ENCODE data around the gene TEX38.
"Not testable (repeated sequence)": the region's sequence is repeated elsewhere in the genome, so short reads cannot be mapped to it uniquely, and the experiment has no call there.

Gene TEX38

DNA sequence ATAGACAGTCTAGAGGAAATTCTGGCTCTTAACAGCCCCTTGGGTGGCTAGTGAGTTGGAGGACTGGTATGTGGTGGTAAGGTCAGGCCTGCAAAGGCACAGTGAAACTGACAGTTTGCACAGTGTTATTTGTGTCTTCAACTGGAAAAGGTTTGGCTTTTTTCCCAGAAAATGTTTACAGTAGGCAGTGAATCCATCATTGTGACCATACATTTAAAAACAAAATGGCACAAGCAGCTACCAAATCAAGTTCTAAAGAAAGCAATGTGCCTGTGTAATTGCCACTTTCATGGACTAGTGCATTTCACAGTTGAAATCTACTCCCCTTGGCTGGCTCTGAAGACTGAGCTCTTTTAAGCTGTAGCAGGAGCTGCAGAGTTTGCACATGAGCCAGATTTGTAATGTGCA lies 28.3 kb upstream of the TEX38 start:
- no peak overlapping the region for H3K4me3 ChIP-seq (ENCODE audit: insufficient read depth, low read depth, low read length)
- H3K27ac ChIP-seq (ENCODE audit: insufficient read depth, low read depth, low read length, poor library complexity, severe bottlenecking): no peak overlapping the region
- H3K4me1 ChIP-seq (ENCODE audit: control insufficient read depth, insufficient read depth, low read length): no peaks in the 10 kb centered on the region
- no peaks in the 10 kb centered on the region for H3K9me3 ChIP-seq (ENCODE audit: control insufficient read depth, low read length)
- peaks cover 5% of the 10 kb centered on the region for H3K36me3 ChIP-seq (ENCODE audit: control insufficient read depth, insufficient read depth, low read length)
- no peaks in the 10 kb centered on the region for H3K27me3 ChIP-seq (ENCODE audit: control insufficient read depth, insufficient read depth, low read length, poor library complexity, severe bottlenecking)

DNA sequence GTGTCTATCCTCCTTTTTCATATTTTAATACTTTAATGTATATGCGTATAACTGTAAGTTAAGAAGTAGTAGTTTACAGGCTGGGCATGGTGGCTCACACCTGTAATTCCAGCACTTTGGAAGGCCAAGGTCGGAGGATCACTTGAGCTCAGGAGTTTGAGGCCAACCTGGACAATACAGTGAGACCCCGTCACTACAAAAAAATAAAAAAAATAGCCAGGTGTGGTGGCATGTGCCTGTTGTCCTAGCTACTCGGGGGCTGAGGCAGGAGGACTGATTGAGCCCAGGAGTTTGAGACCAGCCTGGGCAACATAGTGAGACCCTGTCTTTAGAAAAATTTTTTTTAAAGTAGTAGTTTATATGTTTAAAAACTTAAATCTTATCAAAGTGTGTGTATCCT lies 25.8 kb upstream of the TEX38 start:
- no peaks in the 10 kb centered on the region for H3K4me1 ChIP-seq (ENCODE audit: control insufficient read depth, insufficient read depth, low read length)
- no peaks in the 10 kb centered on the region for H3K9me3 ChIP-seq (ENCODE audit: control insufficient read depth, low read length)
- no peak overlapping the region for H3K4me3 ChIP-seq (ENCODE audit: insufficient read depth, low read depth, low read length)
- no peaks in the 10 kb centered on the region for H3K27me3 ChIP-seq (ENCODE audit: control insufficient read depth, insufficient read depth, low read length, poor library complexity, severe bottlenecking)
- peaks cover 15% of the 10 kb centered on the region for H3K36me3 ChIP-seq (ENCODE audit: control insufficient read depth, insufficient read depth, low read length)
- H3K27ac ChIP-seq (ENCODE audit: insufficient read depth, low read depth, low read length, poor library complexity, severe bottlenecking): no peak overlapping the region
- WGBS, 2 experiments: 90 to 94% methylated on average over 4 of the region's 4 CpGs

DNA sequence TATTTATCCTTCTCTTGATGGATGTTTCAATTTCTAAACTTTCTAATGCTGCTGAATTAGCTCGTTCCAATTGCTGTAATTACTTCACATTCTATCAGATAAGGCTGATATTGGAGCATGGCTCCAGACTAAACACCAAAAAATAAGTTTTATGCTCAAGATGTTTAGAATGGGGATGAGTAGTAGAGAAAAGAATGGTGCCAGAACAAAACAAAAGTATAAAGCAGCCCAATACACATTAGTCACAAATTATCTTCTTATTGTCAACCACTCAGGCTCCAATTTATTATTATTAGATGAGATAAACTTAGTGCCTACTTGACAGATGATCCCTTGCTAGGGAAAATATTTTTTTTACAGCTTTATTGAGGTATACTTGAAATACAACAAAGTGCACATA lies 25.3 kb upstream of the TEX38 start:
- H3K4me3 ChIP-seq (ENCODE audit: insufficient read depth, low read depth, low read length): no peak overlapping the region
- H3K9me3 ChIP-seq (ENCODE audit: control insufficient read depth, low read length): no peaks in the 10 kb centered on the region
- no peaks in the 10 kb centered on the region for H3K4me1 ChIP-seq (ENCODE audit: control insufficient read depth, insufficient read depth, low read length)
- H3K27ac ChIP-seq (ENCODE audit: insufficient read depth, low read depth, low read length, poor library complexity, severe bottlenecking): no peak overlapping the region
- peaks cover 15% of the 10 kb centered on the region for H3K36me3 ChIP-seq (ENCODE audit: control insufficient read depth, insufficient read depth, low read length)
- H3K27me3 ChIP-seq (ENCODE audit: control insufficient read depth, insufficient read depth, low read length, poor library complexity, severe bottlenecking): no peaks in the 10 kb centered on the region
- 93% methylated on average over 1 of the region's 1 CpG; no CpG with 5 or more reads in 1 of the 2 experiments for WGBS, 2 experiments

DNA sequence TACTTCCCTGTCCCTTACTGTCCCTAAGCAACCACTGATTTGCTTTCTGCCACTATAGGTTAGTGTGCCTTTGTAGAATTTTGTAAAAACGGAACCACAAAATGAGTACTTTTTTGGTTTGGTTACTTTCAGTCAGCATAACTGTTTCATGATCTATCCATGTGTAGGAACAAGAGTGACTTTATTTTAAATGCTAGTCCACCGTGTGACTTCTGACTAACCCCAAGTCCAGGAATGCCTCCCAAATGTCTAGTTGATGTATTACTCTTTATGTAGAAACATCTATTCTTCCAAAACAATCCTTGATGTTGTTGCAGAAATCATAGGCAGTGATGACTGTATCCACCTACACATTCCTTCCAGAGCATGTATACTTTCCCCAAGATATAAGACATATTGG lies 24.8 kb upstream of the TEX38 start:
- Histone ChIP-seq H3K36me3 (ENCODE audit: control insufficient read depth, insufficient read depth, low read length) (peaks cover 15% of the 10 kb centered on the region), H3K4me1 (ENCODE audit: control insufficient read depth, insufficient read depth, low read length) (no peaks in the 10 kb centered on the region), H3K4me3 (ENCODE audit: insufficient read depth, low read depth, low read length) (no peak overlapping the region), H3K9me3 (ENCODE audit: control insufficient read depth, low read length) (no peaks in the 10 kb centered on the region), H3K27me3 (ENCODE audit: control insufficient read depth, insufficient read depth, low read length, poor library complexity, severe bottlenecking) (no peaks in the 10 kb centered on the region), H3K27ac (ENCODE audit: insufficient read depth, low read depth, low read length, poor library complexity, severe bottlenecking) (no peak overlapping the region)
- WGBS, 2 experiments: 97 to 98% methylated on average over 2 of the region's 2 CpGs

DNA sequence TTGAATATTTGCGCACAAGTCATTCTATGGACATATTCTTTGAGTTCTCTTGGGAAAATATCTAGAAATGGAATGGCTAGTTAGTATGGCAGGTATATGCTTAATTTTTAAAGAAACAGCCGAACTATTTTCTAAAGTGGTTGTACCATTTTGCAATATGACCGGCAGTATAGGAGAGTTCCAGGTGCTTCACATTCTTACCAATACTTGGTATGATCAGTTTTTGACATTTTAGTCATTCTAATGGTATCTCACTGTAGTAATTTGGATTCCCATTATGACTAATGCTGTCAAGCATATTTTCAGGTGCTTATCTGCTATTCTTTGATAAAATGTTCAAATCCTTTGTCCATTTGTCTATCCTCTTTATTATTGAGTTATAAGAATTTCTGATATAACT lies 24.0 kb upstream of the TEX38 start:
- no peaks in the 10 kb centered on the region for H3K27me3 ChIP-seq (ENCODE audit: control insufficient read depth, insufficient read depth, low read length, poor library complexity, severe bottlenecking)
- H3K9me3 ChIP-seq (ENCODE audit: control insufficient read depth, low read length): no peaks in the 10 kb centered on the region
- 94 to 96% methylated on average over 3 of the region's 3 CpGs for WGBS, 2 experiments
- H3K4me3 ChIP-seq (ENCODE audit: insufficient read depth, low read depth, low read length): no peak overlapping the region
- no peaks in the 10 kb centered on the region for H3K4me1 ChIP-seq (ENCODE audit: control insufficient read depth, insufficient read depth, low read length)
- peaks cover 15% of the 10 kb centered on the region for H3K36me3 ChIP-seq (ENCODE audit: control insufficient read depth, insufficient read depth, low read length)
- H3K27ac ChIP-seq (ENCODE audit: insufficient read depth, low read depth, low read length, poor library complexity, severe bottlenecking): no peak overlapping the region

DNA sequence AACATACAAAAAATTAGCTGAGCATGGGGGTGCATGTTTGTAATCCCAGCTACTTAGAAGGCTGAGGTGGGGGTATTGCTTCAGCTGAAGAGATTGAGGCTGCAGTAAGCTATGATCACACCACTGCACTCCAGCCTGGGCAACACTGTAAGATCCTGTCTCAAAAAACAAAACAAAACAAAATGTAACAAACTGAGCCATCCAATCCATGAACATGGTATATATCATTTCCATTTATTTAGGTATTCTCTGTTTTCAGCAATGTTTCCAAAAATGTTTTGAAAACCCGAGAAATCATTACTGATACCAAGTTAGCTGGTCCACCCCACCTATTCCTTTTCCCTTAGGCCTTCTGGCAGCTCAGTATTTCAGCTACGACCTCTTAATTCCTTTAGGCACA lies 21.9 kb upstream of the TEX38 start:
- no peak overlapping the region for H3K4me3 ChIP-seq (ENCODE audit: insufficient read depth, low read depth, low read length)
- no peaks in the 10 kb centered on the region for H3K9me3 ChIP-seq (ENCODE audit: control insufficient read depth, low read length)
- peaks cover 15% of the 10 kb centered on the region for H3K36me3 ChIP-seq (ENCODE audit: control insufficient read depth, insufficient read depth, low read length)
- H3K27me3 ChIP-seq (ENCODE audit: control insufficient read depth, insufficient read depth, low read length, poor library complexity, severe bottlenecking): no peaks in the 10 kb centered on the region
- 96 to 98% methylated on average over 2 of the region's 2 CpGs for WGBS, 2 experiments
- no peak overlapping the region for H3K27ac ChIP-seq (ENCODE audit: insufficient read depth, low read depth, low read length, poor library complexity, severe bottlenecking)
- no peaks in the 10 kb centered on the region for H3K4me1 ChIP-seq (ENCODE audit: control insufficient read depth, insufficient read depth, low read length)

DNA sequence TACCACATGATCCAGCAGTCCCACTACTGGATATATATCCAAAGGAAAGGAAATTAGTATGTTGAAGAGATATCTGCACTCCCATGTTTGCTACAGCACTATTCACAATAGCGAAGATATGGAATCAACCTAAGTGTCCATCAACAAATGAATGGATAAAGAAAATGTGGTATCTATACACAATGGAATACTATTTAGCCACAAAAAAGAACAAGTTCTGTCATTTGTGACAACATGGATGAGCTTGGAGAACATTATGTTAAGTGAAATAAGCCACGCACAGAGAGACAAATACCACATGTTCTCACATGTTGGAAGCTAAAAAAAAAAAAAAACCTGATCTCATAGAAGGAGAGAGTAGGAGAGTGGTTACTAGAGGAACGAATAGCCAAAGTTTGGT lies 21.2 kb upstream of the TEX38 start:
- Histone ChIP-seq H3K9me3 (ENCODE audit: control insufficient read depth, low read length) (no peaks in the 10 kb centered on the region), H3K4me1 (ENCODE audit: control insufficient read depth, insufficient read depth, low read length) (no peaks in the 10 kb centered on the region), H3K4me3 (ENCODE audit: insufficient read depth, low read depth, low read length) (no peak overlapping the region), H3K36me3 (ENCODE audit: control insufficient read depth, insufficient read depth, low read length) (peaks cover 21% of the 10 kb centered on the region), H3K27me3 (ENCODE audit: control insufficient read depth, insufficient read depth, low read length, poor library complexity, severe bottlenecking) (no peaks in the 10 kb centered on the region), H3K27ac (ENCODE audit: insufficient read depth, low read depth, low read length, poor library complexity, severe bottlenecking) (no peak overlapping the region)
- 89 to 100% methylated on average over 2 to 3 of the region's 3 CpGs for WGBS, 2 experiments

DNA sequence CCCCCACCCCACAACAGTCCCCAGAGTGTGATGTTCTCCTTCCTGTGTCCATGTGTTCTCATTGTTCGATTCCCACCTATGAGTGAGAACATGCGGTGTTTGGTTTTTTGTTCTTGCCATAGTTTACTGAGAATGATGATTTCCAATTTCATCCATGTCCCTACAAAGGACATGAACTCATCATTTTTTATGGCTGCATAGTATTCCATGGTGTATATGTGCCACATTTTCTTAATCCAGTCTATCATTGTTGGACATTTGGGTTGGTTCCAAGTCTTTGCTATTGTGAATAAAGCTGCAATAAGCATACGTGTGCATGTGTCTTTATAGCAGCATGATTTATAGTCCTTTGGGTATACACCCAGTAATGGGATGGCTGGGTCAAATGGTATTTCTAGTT lies 20.5 kb upstream of the TEX38 start:
- not testable (repeated sequence) for H3K27me3 ChIP-seq (ENCODE audit: control insufficient read depth, insufficient read depth, low read length, poor library complexity, severe bottlenecking); H3K4me3 ChIP-seq (ENCODE audit: insufficient read depth, low read depth, low read length); H3K9me3 ChIP-seq (ENCODE audit: control insufficient read depth, low read length); H3K4me1 ChIP-seq (ENCODE audit: control insufficient read depth, insufficient read depth, low read length); H3K27ac ChIP-seq (ENCODE audit: insufficient read depth, low read depth, low read length, poor library complexity, severe bottlenecking)
- peaks cover 28% of the 10 kb centered on the region for H3K36me3 ChIP-seq (ENCODE audit: control insufficient read depth, insufficient read depth, low read length)
- 100% methylated on average over 1 of the region's 3 CpGs; no CpG with 5 or more reads in 1 of the 2 experiments for WGBS, 2 experiments

DNA sequence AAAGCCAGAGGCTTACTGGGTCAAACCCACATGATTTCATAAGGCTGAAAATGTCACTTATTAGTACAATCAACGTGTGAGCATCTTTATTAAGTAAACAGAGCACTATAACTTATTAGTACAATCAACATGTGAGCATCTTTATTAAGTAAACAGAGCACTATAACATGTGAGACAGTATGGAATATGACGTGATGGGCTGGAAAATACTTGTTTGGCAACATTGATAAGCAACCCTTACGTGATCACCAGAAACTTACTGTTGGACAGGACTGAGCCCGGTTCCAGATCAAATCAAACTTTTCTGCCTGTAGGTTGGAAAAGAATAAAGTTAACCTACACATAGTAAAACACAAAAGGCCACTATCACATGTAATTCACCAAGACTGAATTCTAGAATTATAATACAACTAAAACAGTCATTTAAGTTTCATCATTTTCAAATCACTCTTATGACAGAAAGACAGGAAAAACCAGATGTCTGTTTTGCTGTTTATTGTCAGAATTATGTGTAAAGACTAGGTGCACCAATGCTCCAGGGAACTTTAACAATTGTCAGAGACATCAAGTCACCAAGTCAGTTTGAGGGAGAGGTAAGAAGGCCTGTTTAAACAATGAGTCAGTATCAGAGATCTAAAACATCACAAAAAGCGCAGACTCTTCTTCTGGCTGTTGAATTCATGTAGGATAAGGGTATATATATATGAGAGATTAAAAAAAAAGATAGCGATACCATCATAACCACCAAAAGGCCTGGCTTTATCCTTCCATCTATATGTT lies 19.1 kb upstream of the TEX38 start:
- Histone ChIP-seq H3K27me3 (ENCODE audit: control insufficient read depth, insufficient read depth, low read length, poor library complexity, severe bottlenecking) (no peaks in the 10 kb centered on the region), H3K4me1 (ENCODE audit: control insufficient read depth, insufficient read depth, low read length) (no peaks in the 10 kb centered on the region), H3K27ac (ENCODE audit: insufficient read depth, low read depth, low read length, poor library complexity, severe bottlenecking) (no peak overlapping the region), H3K9me3 (ENCODE audit: control insufficient read depth, low read length) (no peaks in the 10 kb centered on the region), H3K4me3 (ENCODE audit: insufficient read depth, low read depth, low read length) (no peak overlapping the region), H3K36me3 (ENCODE audit: control insufficient read depth, insufficient read depth, low read length) (peaks cover 29% of the 10 kb centered on the region)
- WGBS, 2 experiments: 79 to 92% methylated on average over 3 to 5 of the region's 6 CpGs

DNA sequence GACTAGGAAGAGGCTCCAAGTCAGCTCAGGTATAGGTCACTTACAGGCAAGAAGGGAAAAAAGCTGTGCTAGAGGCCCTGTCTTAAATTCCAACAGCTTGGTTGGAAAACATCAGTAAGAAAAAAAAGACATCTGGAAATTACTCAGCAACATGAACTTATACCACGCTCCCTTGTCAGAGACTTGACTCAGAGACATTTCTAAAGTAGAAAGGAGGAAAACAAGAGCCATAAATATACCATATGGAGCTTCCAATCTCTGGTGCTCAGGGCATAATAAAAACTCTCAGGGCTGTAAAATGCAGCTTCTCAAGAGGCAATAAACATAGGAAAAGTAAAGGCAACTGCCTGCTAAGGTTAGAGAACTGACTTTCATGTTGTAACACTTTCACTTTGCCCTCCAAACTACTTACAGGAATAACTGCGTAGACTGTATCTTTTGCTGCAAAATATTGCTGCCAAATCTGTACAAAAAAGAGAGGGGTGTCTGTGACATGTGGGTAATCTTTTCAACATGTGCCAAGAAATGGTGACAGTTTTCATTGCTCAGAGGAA lies 18.2 kb upstream of the TEX38 start:
- peaks cover 27% of the 10 kb centered on the region for H3K36me3 ChIP-seq (ENCODE audit: control insufficient read depth, insufficient read depth, low read length)
- no peak overlapping the region for H3K4me3 ChIP-seq (ENCODE audit: insufficient read depth, low read depth, low read length)

More for the DNA sequence above, 18.2 kb upstream of the TEX38 start:
- no peaks in the 10 kb centered on the region for H3K27me3 ChIP-seq (ENCODE audit: control insufficient read depth, insufficient read depth, low read length, poor library complexity, severe bottlenecking)
- no peaks in the 10 kb centered on the region for H3K9me3 ChIP-seq (ENCODE audit: control insufficient read depth, low read length)
- 93 to 100% methylated on average over 2 of the region's 2 CpGs for WGBS, 2 experiments
- H3K27ac ChIP-seq (ENCODE audit: insufficient read depth, low read depth, low read length, poor library complexity, severe bottlenecking): no peak overlapping the region
- H3K4me1 ChIP-seq (ENCODE audit: control insufficient read depth, insufficient read depth, low read length): no peaks in the 10 kb centered on the region

All from ectodermal cell (in vitro differentiated cells).